CMK (cell line): ENCODE results near the gene CBX7.

Experiments
- DNase-seq: peaks from one replicate; pipeline ENCODE4 v3.0.0-alpha.2; 2010; ENCODE audit warnings: low read depth

Gene CBX7

GRCh38 chr22:39147335-39148025, 5.0 kb downstream of the CBX7 start:
- no peak for DNase-seq

GRCh38 chr22:39146256-39147101, 6.0 kb downstream of the CBX7 start:
- no peak for DNase-seq

- DNase-seq, result no peak
Observed at GRCh38 chr22:39144101-39144767, 8.2 kb downstream of the CBX7 start.

- no peak for DNase-seq
Observed at GRCh38 chr22:39142088-39142680, 10.3 kb downstream of the CBX7 start.

- DNase-seq, result no peak
Observed at GRCh38 chr22:39139933-39140332, 12.5 kb downstream of the CBX7 start.

GRCh38 chr22:39138357-39138997, 14.0 kb downstream of the CBX7 start:
- DNase-seq, result no peak

- DNase-seq, result no peak
Observed at GRCh38 chr22:39136317-39136716, 16.2 kb downstream of the CBX7 start.

- DNase-seq, result no peak
Observed at GRCh38 chr22:39135092-39135896, 17.2 kb downstream of the CBX7 start.

GRCh38 chr22:39134366-39135091, 18.0 kb downstream of the CBX7 start:
- no peak for DNase-seq

GRCh38 chr22:39133871-39134270, 18.6 kb downstream of the CBX7 start:
- no peak for DNase-seq

GRCh38 chr22:39132871-39133524, 19.5 kb downstream of the CBX7 start:
- DNase-seq, result no peak

- no peak for DNase-seq
Observed at GRCh38 chr22:39132281-39132680, 20.2 kb downstream of the CBX7 start.

GRCh38 chr22:39130892-39131855, 21.3 kb downstream of the CBX7 start:
- no peak for DNase-seq

GRCh38 chr22:39130152-39130704, 22.3 kb downstream of the CBX7 start:
- DNase-seq, result no peak

- no peak for DNase-seq
Observed at GRCh38 chr22:39129746-39130145, 22.7 kb downstream of the CBX7 start.

- no peak for DNase-seq
Observed at GRCh38 chr22:39129081-39129480, 23.4 kb downstream of the CBX7 start.

- no peak for DNase-seq
Observed at GRCh38 chr22:39128508-39128907, 24.0 kb downstream of the CBX7 start.

GRCh38 chr22:39125622-39126021, 26.9 kb downstream of the CBX7 start:
- DNase-seq, result no peak
